ENCODE measurements around the gene SMNDC1.

DNA sequence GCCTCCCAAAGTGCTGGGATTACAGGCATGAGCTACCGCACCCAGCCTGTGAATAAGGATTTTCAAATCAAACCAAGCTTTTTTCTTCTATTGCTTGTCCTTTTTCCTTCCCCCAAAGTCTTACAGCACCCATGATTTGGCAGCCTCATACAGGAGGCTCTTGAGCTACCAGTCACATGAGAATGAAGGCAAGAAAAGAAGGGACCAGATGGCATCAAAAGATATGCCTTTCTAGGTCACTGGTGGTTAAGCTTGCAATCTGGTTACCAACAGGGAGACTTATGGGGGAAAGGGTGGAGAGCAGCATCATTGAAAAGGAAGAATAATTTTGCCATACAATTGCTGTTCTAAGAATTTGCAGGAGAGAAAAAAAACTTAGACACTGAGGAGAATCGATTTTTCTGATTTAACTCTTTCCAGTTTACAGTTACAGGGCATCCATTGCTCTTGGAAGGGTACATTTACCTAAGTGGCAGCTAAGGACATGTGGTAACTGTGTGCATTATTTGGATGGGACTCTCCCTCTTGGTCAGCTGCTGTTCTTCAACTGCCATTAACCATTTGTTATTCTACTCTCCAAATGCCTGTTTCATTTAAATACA lies 29.5 kb downstream of the SMNDC1 start:
- TF ChIP-seq CTCF (IDR thresholded peaks at IDR 0.05; ENCODE audit: low read depth, low read length) (no peak), EZH2phosphoT487 (IDR thresholded peaks at IDR 0.05; ENCODE audit: low read depth) (no peak)

Measured in OCI-LY3 (cell line).